GM12873 (cell line): ENCODE results near the gene ZC2HC1B.

Experiments used
- CTCF ChIP-seq: IDR thresholded peaks from 2 replicates; pipeline ENCODE4 v1.5.1; 2012; ENCODE audit warnings: low read depth, mild to moderate bottlenecking, moderate library complexity, low read length, control low read depth; ENCODE audit not compliant: insufficient read depth; ENCODE audit errors: missing control alignments

The ZC2HC1B gene

GRCh38 chr6:143963158-143963919 is 99.1 kb downstream of the ZC2HC1B start:
- no peak for TF ChIP-seq CTCF

- TF ChIP-seq CTCF: no peak
Observed at GRCh38 chr6:143964674-143965081, 100.4 kb downstream of the ZC2HC1B start.

GRCh38 chr6:143965503-143966171 is 101.4 kb downstream of the ZC2HC1B start:
- no peak for TF ChIP-seq CTCF

- TF ChIP-seq CTCF: no peak
Observed at GRCh38 chr6:143966312-143966711, 102.0 kb downstream of the ZC2HC1B start.

GRCh38 chr6:143967706-143968376 is 103.6 kb downstream of the ZC2HC1B start:
- no peak for TF ChIP-seq CTCF

GRCh38 chr6:143969077-143969476 is 104.8 kb downstream of the ZC2HC1B start:
- TF ChIP-seq CTCF: no peak
